GM18907 (cell line): ENCODE results near the gene TUBG2.
"Not testable (repeated sequence)": the region's sequence is repeated elsewhere in the genome, so short reads cannot be mapped to it uniquely, and the experiment has no call there.

Experiments
- ATAC-seq: cut with Tn5 transposase; IDR thresholded peaks from one replicate; pipeline ENCODE4 v1.9.1; 2021; ENCODE audit warnings: mild to moderate bottlenecking, moderate library complexity; ENCODE audit not compliant: unreplicated experiment

TUBG2 gene

DNA sequence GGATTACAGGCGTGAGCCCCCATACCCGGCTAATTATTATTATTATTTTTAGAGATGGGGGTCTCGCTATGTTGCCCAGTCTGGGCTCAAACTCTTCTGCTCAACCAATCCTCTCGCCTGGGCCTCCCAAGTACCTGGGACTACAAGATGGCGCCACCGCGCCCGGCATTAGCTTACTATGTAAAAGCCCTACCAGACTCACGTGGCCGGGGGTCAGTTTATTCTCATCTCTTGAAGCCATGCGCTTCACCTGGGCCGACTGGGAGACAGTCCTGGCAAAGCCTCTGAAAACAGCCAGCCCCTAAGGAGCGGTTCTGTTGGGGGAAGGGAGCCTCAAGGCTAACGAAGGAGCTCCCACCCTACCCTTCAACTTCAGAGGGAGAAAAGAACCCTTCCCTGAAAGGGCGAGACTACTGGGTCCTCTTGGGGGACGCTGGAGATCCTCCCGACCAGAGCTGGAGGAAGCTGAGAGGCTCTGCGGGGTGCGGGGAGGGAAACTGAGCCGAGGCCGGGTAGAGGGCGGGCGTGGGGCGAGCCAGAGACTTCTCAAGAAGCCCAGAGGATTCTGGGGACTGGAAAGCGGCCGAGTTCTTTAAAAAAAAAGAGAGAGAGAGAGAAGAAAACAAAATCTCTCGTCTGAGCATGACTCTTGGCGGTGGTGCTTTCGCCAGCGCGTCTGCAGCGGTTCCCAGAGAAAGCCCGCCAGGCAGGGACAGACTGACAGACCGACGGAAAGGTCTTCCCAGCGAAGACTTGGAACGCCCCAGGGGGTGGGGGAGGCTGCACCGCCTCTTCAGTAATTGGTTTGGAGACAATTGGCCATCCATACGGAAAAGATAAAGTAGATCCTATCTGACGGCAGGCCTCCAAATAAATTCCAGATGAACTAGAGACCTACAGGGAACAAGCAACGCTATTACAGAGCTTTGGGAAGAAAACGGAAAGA is 5.6 kb upstream of the TUBG2 start:
- no peak for ATAC-seq

DNA sequence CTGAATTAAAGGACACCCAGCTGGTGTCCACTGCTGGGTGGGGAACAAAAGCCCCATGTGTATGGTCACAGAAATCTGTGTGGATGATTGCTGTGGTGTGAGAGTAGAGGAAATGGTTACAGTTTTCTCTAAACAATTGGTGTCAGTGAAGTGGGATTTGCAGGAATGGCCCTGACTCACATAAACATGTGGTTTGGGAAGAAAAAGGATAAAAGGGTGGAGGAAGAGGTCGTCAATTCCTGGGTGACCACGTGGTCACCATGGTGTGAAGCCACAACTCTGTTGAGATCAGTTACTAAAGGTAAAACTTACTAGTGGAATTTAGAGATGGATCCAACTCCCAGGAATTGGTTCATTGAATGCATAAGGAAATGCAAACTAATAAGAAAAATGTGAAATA is 3.6 kb upstream of the TUBG2 start:
- no peak for ATAC-seq

DNA sequence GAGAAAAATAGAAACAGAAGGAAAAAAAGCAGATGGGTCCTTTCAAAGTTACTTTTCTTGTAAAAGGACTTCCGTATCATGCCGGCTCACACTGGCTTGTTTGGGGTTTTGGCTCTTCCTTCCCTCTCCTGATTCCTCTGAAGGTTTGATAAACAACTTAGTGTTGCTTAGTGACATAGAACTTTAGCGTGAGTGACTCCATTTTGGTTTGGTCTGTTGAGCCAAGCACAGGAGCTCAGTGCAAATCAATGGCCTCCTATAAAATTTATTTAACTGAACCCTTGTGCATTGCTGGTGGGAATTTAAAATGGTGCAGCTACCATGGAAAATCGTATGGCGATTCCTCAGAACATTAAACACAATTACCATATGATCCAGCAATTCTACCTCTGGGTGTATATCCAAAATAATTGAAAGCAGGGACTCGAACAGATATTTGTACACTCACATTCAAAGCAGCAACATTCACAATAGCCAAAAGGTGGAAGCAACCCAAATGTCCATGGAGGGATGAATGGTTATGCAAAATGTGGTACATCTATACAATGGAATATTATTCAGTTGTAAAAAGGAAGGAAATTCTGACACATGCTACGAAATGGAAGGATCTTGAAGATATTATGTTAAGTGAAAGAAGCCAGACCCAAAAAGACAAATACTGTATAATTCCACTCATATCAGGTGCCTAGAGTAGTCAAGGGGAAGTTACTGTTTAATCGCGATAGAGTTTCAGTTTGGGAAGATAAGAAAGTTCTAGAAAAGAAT is 1.1 kb upstream of the TUBG2 start:
- ATAC-seq: no peak

DNA sequence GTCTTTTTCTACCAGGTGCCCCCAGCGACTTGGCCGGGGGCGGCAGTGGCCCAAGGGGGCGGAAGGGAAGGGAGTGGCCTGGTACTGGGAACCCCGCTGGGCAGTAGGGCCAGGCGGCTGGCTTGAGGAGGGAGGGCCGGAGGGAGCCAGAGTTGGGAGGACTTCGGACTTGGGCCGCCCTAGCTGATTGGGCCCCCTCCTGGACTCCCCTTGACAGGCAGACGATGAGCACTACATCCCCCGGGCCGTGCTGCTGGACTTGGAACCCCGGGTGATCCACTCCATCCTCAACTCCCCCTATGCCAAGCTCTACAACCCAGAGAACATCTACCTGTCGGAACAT is 819 bp downstream of the TUBG2 start:
- ATAC-seq: not testable (repeated sequence)

DNA sequence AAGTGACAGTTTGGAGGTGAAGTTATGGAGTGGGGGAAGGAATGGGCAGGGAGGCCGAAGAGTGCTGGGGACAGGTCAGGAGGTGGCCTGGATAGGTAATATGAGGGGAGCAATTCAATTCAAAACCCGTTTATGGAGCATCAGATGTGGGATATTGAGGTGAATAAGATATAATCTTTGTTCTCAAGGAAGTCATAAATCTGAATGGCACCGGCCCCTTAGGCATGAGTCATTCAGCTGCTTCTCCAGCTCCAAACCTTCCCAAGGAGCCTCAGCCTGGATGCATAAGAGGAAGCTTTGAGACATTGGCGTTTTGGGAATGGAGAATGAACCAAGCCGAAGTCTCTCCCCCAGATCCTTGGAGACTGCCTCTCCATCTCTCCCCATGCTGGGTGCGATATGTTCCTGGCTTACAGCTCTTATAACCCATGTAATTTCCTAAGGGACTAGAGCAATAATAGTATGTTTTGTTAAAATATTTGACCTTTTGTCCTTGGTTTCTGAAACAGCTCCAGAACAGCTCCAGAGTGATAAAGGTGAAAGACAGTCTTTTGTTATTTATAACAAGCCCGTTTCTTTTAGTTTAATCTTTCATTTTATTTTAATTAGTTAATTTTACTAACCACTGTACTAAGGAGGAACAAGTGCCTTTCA is 1.7 kb downstream of the TUBG2 start:
- no peak for ATAC-seq

DNA sequence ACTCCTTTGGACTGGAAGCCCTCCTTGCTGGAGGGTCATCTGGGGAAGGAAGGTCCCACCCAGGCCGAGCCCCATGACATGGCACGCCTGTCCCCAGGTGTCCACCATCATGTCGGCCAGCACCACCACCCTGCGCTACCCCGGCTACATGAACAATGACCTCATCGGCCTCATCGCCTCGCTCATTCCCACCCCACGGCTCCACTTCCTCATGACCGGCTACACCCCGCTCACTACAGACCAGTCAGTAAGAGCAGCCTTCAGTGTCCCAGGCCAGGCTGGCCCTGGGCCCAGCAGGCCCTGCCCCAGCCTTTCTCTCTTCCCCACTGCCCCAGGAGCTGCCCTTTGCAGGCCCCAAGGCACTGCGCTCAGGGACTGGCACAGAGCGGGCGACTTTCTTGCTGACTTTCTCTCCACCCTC is 6.5 kb downstream of the TUBG2 start:
- ATAC-seq: no peak

DNA sequence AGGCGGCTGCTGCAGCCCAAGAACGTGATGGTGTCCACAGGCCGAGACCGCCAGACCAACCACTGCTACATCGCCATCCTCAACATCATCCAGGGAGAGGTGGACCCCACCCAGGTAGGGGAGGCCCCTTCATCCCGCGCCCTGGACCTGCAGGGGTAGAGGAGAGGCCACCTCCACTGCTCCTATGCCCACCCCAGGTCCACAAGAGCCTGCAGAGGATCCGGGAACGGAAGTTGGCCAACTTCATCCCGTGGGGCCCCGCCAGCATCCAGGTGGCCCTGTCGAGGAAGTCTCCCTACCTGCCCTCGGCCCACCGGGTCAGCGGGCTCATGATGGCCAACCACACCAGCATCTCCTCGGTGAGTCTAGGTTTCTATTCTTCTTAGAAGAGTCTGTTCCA is 7.0 kb downstream of the TUBG2 start:
- ATAC-seq: not testable (repeated sequence)

DNA sequence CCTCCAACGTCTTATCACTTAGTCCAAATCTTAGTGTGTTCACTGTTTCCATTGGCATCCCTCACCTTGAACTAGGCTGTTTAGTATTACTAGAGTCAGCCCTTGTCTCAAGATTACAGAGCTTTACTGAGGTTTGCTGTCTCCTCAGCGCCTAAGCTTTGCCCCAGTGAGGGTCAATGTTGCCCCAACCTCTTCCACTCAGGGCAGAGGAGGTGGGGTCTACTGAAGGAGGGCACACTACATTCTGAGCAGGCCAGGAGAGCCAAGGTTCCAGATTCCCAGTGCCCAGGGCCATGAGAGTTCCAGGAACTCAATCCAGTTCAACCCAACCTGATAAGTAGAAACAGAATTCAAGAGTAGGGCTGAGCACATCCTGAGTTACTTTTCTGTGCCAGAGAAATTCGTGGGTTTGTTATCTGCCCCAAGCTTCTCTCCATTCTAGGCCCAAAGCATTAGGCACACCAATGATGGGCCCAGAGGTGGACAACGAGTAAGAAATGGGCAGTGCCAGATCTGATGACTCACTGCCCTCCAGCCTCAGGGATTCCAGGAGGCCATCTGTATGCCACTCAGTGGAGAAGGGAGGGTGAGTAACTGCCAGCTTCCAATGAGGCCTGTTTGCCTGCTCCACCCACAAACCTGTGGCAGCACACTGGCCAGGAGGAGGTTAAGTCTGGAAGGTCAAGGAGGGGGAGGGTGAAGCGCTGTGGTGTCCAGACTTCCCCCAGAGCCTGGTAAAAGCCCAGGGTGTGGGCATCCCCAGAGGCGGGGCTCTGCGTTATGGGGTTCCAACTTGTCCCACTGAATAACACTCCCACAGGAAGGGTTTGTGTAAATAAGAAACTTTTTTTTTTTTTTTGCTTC is 8.2 kb downstream of the TUBG2 start:
- no peak for ATAC-seq

DNA sequence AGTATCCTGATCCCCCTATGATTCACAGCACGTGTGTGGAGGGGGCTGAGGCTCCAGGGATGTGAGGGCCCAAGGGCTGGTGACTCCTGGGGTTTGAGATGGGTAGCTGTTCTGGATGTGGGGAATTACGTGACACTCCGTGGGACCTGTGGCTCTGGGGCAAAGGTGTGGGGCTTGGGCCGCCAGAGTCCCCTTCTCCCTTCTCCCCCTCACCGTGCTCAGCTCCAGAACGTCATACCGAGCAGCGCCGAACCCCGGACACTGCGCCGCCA is 10.6 kb downstream of the TUBG2 start:
- ATAC-seq: no peak

DNA sequence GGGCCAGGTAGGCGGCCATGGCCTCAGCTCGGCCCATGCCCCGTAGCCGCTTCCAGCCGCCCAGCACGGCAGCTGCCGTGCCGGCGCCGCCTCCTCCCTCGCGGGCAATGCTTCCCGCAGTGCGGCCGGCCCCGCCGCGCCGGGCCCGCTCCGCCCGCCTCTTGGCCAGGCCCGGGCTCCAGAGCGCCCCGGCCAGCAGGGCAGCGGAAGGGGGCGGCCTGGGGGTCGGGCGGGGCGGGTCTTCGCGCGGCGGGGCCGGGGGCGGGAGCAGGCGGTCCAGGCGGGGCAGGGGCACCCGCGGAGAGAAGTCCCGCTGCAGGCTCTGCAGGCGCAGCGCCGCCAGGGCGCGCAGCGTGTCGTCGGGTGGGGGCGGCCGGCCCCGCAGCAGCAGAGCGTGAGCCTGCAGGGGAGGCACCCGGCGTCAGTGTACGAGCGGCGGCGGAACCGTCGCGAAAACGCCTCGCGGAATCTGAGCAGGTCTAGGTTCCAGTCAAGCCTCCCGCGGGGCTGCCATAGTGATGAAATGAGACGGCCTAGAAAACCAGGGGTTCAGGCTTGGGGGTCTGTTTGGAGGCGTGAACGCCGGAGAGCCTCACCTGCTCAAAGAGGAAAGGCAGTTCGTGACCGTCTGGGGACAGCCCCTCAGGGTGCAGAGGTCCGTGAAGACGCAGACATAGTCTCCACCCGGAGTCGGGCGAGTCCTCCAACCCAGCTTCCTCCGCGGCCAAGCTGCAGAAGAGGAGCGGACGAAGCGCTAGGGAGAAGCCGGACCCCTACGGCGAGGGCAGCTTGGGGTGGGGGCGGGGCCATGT is 11.1 kb downstream of the TUBG2 start:
- no peak for ATAC-seq

DNA sequence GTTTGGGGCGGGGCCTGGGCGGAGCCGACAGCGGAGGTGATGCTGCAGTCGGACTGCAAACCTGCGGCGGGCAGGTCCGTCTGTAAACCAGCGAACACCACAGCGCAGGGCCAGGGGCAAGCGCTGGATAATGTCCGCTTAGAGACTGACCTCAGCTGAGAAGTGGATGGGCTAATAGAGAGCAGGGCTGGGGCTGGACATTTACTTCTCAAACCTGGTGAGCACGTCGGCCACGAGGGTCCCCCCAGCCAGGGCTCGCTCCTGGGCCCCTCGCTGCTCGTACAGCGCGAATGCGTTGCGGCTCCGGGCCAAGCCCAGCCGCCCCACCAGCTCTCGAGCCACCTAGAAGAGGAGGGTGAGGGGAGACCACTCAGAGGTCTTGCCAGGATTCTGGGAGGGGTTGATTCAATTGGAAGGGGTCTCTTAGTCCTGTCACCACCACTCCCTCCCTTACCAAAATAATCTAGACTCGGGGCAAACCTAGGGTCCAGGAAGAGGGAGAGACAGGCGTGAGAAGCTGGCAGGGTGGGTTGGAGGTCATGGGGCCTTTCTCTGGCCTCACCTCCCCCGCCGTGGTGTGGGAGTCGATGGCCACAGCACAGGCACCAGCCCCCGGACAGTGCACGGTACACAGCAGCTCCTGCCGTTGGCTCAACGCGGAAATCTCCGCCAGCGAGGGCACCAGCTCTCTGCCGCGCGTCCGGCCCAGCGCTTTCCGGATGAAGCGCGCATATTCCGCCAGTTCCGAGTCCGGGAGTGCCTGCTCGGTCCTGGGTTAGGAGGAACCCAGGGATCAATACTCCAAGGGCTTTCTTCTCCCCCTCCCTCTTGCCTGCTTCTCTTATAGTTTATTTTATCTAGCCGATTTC is 11.9 kb downstream of the TUBG2 start:
- no peak for ATAC-seq

DNA sequence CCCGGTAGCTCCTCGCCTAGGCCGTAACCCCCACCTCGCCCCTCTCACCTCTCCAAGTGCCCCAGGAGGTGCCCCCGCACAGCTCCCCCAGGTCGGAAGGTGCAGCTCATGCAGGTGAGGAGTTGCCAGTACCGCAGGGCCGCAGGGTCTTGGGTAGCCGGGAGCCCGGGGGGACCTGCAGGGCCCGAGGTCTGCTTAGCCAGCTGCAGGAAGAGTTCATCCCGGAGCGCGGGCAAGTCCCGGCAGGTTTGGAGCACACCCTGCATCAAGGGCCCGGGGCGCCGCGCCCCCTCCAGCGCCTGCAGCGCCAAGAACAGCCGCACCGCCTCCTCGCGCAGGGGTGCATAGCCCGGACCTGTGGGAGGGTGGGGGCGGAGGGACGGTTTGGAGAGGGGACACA is 13.0 kb downstream of the TUBG2 start:
- ATAC-seq: no peak

DNA sequence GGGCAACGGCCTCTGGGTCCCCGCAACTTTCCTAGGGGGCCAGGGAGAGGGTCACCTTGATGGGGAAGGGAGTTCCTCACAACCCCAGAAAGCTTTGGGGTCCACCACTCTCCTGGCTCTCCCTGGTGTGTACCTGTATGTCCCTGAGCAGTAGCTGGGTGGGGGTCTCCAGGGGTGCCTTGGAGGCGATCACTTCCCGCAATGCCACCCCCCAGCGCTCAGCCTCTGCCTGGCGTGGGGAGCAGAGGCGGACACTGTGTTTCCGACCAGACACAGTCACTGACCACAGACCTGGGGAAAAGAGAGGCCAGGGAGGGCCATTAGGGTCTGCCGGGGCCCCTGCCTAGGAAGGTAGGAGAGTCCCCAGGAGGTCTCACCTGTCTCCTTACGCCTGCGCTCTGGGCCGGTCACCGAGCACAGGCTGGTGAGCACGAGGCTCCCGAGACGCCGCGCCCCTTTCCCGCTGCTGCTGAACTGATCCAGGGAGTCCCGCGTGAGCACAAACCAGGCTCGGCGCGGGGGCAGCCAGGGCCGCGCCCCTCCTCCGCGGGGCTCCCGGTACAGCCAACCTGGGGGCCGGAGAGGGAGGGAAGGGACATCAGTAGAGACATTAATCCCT is 14.3 kb downstream of the TUBG2 start:
- no peak for ATAC-seq

DNA sequence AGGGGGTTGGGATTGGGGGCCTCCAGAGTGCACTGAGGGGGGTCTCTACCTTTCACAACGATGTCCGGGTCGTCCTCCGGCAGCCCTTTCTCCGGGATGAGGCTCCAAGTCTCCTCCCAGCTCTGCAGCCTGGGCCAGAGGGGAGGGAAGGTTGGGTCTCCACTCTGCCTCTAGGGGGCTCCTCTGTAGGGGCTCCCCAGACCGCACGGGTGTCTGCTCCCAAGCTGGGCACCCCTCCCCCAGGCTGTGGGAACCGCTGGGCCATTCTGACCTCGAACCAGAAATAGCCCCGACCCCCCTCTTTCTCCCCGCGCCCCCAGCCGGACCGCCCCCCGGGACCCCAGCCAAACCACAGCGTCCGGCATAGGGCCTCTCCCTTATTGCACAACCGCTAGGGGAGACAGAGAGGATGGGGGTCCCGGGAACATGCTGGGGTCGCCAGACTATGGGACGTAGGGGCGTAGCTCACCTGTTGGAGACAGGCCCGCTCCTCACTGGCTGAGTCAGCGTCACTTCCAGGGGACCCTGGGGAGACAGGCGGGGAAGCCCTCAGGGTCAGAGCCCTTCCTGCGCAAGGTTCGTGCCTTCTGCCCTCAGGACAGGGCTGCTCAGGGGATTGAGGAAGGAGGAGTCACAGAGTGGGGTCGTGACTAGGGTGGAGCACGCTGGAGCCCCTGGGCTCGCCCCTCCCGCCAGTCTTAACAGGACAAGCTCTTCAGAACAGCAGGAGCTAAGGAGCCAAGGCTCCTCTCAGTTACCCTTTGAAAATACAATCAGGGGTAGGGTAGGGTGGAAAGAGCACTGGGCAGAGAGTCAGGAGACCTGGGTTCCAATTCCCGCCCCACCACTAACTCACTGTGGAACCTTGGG is 15.0 kb downstream of the TUBG2 start:
- ATAC-seq: no peak

DNA sequence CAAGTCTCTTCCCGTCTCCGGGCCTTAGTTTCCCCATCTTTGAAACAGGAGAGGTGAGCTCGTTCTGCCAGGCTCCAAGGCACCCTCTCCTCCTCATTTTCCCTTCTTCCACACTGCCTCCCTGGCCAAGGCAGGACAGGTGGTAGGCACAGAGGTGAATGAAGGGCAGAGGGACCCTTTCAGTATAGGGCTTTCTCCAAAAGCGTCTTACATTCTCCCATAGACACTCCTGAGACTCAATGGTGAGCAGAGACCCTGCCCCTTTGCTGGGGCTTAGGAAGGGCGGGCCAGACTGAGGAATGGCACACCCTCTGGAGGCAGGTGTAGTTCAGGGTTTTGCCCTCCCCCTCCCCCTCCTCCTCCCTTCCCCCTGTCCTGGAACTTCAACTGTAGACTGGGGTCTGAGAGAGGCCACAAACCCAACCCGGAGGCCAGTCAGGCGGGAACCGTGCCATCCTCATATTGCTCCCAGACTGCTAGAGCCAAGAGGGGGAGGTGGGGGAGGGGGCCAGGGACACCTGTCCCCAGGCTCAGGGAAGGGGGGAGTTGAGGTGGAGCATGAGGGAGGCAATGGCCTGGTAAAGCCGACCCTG is 15.8 kb downstream of the TUBG2 start:
- no peak for ATAC-seq

DNA sequence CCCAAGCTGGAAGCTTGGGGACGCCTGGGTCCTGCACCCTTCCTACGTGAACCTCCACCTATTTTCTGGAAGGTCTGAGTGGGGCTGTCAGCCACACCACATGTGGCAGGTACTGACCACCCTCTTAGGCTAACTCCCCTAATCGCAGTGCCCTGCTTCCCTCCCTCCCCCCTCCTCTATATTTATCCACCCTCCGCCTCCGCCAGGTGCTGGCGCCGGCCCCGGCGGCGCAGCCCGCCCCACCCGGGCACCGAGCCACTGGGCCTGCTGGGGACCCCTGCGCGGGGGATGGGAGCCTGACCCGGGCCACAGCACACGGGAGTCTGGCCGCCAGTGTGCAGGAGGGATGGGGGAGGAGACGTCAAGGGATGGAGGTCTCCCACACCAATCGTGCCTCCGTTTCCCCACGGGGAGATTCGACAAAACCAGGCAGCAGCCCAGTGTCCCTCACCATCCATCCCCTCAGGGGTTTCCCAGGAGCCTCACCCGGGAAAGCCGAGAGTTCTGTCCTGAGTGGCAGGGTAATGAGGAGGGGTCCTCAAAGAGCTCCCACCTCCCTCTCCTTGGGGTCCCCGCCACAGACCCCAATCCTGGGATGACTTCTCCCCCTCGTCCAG is 16.4 kb downstream of the TUBG2 start:
- no peak for ATAC-seq

DNA sequence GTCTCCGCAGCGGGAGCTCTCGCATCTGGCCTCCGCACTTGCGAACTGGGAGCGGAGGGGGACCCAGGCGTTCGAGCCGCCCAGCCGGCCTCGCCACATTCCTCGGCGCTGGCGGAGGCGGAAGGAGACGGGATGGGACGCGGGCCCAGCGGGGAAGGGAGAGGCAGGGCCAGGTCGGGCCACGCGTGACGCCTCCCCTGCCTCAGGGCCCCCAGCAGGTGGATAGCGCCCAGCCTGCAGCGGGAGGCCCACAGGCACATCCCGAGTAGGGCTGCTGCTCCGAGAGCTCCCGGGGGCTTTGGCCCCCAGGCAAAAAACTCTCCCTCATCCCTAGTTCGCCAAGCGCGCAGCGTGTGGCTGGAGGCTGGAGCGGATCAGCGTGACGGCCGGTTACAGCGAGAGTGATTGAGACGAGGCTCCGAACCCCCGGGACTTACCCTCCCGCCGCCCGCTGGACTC is 16.9 kb downstream of the TUBG2 start:
- ATAC-seq: no peak
